Thoracic aorta (tissue), 2 donors: ENCODE data around the gene SDCBP2. TPM values are rescaled to one million over a fixed set of nuclear protein-coding genes. Genes with fewer than 3 reads are reported as not detected.

ENCODE experiments used
- ATAC-seq: fragments of 150-250 bp; one replicate; pipeline ENCODE4 v1.8.0; 2017; ENCODE audit warnings: low read depth; ENCODE audit not compliant: insufficient number of reproducible peaks, low FRiP score
- DNase-seq: peaks from one replicate; pipeline ENCODE4 v3.0.0-alpha.2; 2020; ENCODE audit warnings: low spot score
- H3K27ac ChIP-seq, 2 donors: fragments of 200-600 bp; sonication (generic); 1 replicate in 1 of 2; 2 replicates in 1 of 2; pipeline ENCODE4 v1.5.1; 2016; ENCODE audit warnings: mild to moderate bottlenecking in 2 of 2, moderate library complexity in 2 of 2
- H3K27me3 ChIP-seq: fragments of 200-600 bp; sonication (generic); replicated peaks from 2 replicates; pipeline ENCODE4 v1.6.0; 2016; ENCODE audit warnings: mild to moderate bottlenecking; ENCODE audit not compliant: insufficient read depth
- H3K36me3 ChIP-seq: fragments of 200-600 bp; sonication (generic); one replicate; pipeline ENCODE4 v1.5.1; 2016
- H3K4me1 ChIP-seq, 2 donors: fragments of 200-600 bp; sonication (generic); 1 replicate in 1 of 2; 2 replicates in 1 of 2; pipeline versions ENCODE4 v1.5.1 to v1.6.0; 2016; ENCODE audit warnings: low read depth in 2 of 2, mild to moderate bottlenecking in 1 of 2; ENCODE audit not compliant: control insufficient read depth in 1 of 2
- H3K4me3 ChIP-seq: fragments of 200-600 bp; sonication (generic); 2 replicates; pipeline ENCODE4 v1.5.1; 2016; ENCODE audit warnings: mild to moderate bottlenecking
- H3K9me3 ChIP-seq: fragments of 200-600 bp; sonication (generic); 2 replicates; pipeline ENCODE4 v1.5.1; 2016
- CTCF ChIP-seq: fragments of 200-600 bp; sonication (generic); IDR thresholded peaks from one replicate; pipeline ENCODE4 v1.5.1; 2019; ENCODE audit warnings: antibody characterized with exemption
- total RNA-seq, 2 donors: library from RNA; depleted of rRNA; stranded (reverse); fragments of >200 nt; gene quantifications; one replicate each; pipeline versions ENCODE4 v1.1.0 to v1.2.3, GENCODE V29; 2016

Gene SDCBP2
- total RNA-seq, 2 donors from 2014 or later, result 4.1 to 10.2 TPM

- H3K27ac ChIP-seq, result peak overlapping the region in 1 of 2 donors; percentile 13
- no peaks in the 10 kb centered on the region for H3K36me3 ChIP-seq
- DNase-seq, result no peak
- TF ChIP-seq CTCF, result no peak
- no peak overlapping the region for H3K4me3 ChIP-seq
- H3K27me3 ChIP-seq, result no peaks in the 10 kb centered on the region
- no peaks in the 10 kb centered on the region for H3K9me3 ChIP-seq
- peaks cover 7 to 28% of the 10 kb centered on the region in 2 donors for H3K4me1 ChIP-seq
- no peak for ATAC-seq
These were observed 1.3 kb upstream of the SDCBP2 start for GRCh38 chr20:1330075-1330830.

GRCh38 chr20:1327827-1328679, 886 bp downstream of the SDCBP2 start:
- Histone ChIP-seq H3K9me3 (no peaks in the 10 kb centered on the region), H3K27me3 (no peaks in the 10 kb centered on the region), H3K4me1 (peaks cover 7 to 39% of the 10 kb centered on the region in 2 donors), H3K4me3 (no peak overlapping the region), H3K36me3 (no peaks in the 10 kb centered on the region), H3K27ac (no peak overlapping the region)
- TF ChIP-seq CTCF, result no peak
- DNase-seq, result no peak
- ATAC-seq, result no peak

GRCh38 chr20:1327241-1327653, 1.7 kb downstream of the SDCBP2 start:
- no peaks in the 10 kb centered on the region for H3K36me3 ChIP-seq
- H3K27ac ChIP-seq, result no peak overlapping the region
- no peak overlapping the region for H3K4me3 ChIP-seq
- peaks cover 7 to 47% of the 10 kb centered on the region in 2 donors for H3K4me1 ChIP-seq
- H3K27me3 ChIP-seq, result no peaks in the 10 kb centered on the region
- no peak for TF ChIP-seq CTCF
- H3K9me3 ChIP-seq, result no peaks in the 10 kb centered on the region
- DNase-seq (no peak), ATAC-seq (no peak)

- Histone ChIP-seq H3K36me3 (no peaks in the 10 kb centered on the region), H3K9me3 (no peaks in the 10 kb centered on the region), H3K4me1 (peaks cover 7 to 48% of the 10 kb centered on the region in 2 donors), H3K27me3 (no peaks in the 10 kb centered on the region), H3K4me3 (peak overlapping the region; percentile 84), H3K27ac (peak overlapping the region; percentile 96 to 97)
- no peak for TF ChIP-seq CTCF
- DNase-seq, result no peak
- no peak for ATAC-seq
These were observed 2.7 kb downstream of the SDCBP2 start for GRCh38 chr20:1326031-1326930.
